Activated T-helper 2 cell treated with anti-CD3 and anti-CD28 coated beads, Interferon-gamma antibody, Interleukin-2, Interleukin-4, amounts not matched to agents 10 μg/mL and 5 μg/mL and 100 μg/mL, durations not matched to agents 14 hours and 24 hours and 36 hours (primary cell): ENCODE results near the gene CATSPER2. TPM values are rescaled to one million over a fixed set of nuclear protein-coding genes. Genes with fewer than 3 reads are reported as not detected.
"Not testable (repeated sequence)": the region's sequence is repeated elsewhere in the genome, so short reads cannot be mapped to it uniquely, and the experiment has no call there.

Source experiments
- DNase-seq: peaks from one replicate; pipeline ENCODE4 v3.0.0; 2021; ENCODE audit warnings: low spot score
- H3K27ac Mint-ChIP-seq: one replicate; pipeline ENCODE4 v1.8.0; 2021; ENCODE audit warnings: mixed read lengths
- H3K27me3 Mint-ChIP-seq: one replicate; pipeline ENCODE4 v1.8.0; 2021; ENCODE audit warnings: low read depth, mixed read lengths
- H3K36me3 Mint-ChIP-seq: one replicate; pipeline ENCODE4 v1.8.0; 2021; ENCODE audit warnings: low read depth, mixed read lengths
- H3K4me1 Mint-ChIP-seq: one replicate; pipeline ENCODE4 v1.8.0; 2021; ENCODE audit warnings: low read depth, mixed read lengths
- H3K4me3 Mint-ChIP-seq: one replicate; pipeline ENCODE4 v1.8.0; 2021; ENCODE audit warnings: low read depth, mild to moderate bottlenecking, moderate library complexity, mixed read lengths
- H3K9me3 Mint-ChIP-seq: one replicate; pipeline ENCODE4 v1.8.0; 2021; ENCODE audit warnings: mixed read lengths
- intact Hi-C: fragments of 100-400 bp; cut with micrococcal nuclease; formaldehyde crosslinking; loops from one replicate; pipeline ENCODE4 v1.15.1; 2023
- total RNA-seq: library from RNA; stranded (reverse); gene quantifications from 2 replicates; pipeline ENCODE4 v1.2.3, GENCODE V29; 2022

CATSPER2 gene
- 8.3 and 9.8 TPM in 2 replicates for total RNA-seq

- Mint-ChIP-seq H3K9me3 (no peaks in the 10 kb centered on the region), H3K27ac (no peak within 1 kb of the TSS), H3K27me3 (no peaks in the 10 kb centered on the region), H3K36me3 (peaks cover 7% of the 10 kb centered on the region), H3K4me1 (no peaks in the 10 kb centered on the region), H3K4me3 (no peak within 1 kb of the TSS)
- no peak for DNase-seq
- intact Hi-C loops: no loop called here
Observed at GRCh38 chr15:43648649-43649429, at the start of gene CATSPER2. Gene CATSPER2, minus strand, starts transcription at chr15:43648844. Its CDS starts 783 bp downstream, at chr15:43648061.

- H3K27ac Mint-ChIP-seq, H3K9me3 Mint-ChIP-seq, intact Hi-C loops, H3K4me1 Mint-ChIP-seq, DNase-seq, H3K36me3 Mint-ChIP-seq, H3K4me3 Mint-ChIP-seq: not testable (repeated sequence)
- H3K27me3 Mint-ChIP-seq: peaks cover 12% of the 10 kb centered on the region
Observed at GRCh38 chr15:43693148-43694022, 44.7 kb upstream of the CATSPER2 start, which contains the start of gene CKMT1A. Gene CKMT1A, plus strand, starts transcription at chr15:43693859. Its CDS starts 192 bp downstream, at chr15:43694051.

GRCh38 chr15:43692679-43693078, 44.0 kb upstream of the CATSPER2 start:
- H3K36me3 Mint-ChIP-seq, intact Hi-C loops, H3K9me3 Mint-ChIP-seq, H3K4me3 Mint-ChIP-seq, DNase-seq, H3K27ac Mint-ChIP-seq, H3K4me1 Mint-ChIP-seq: not testable (repeated sequence)
- H3K27me3 Mint-ChIP-seq: peaks cover 10% of the 10 kb centered on the region

- H3K4me3 Mint-ChIP-seq, intact Hi-C loops, DNase-seq, H3K9me3 Mint-ChIP-seq, H3K36me3 Mint-ChIP-seq, H3K4me1 Mint-ChIP-seq, H3K27me3 Mint-ChIP-seq, H3K27ac Mint-ChIP-seq: not testable (repeated sequence)
Observed at GRCh38 chr15:43689604-43690301, 41.1 kb upstream of the CATSPER2 start.

GRCh38 chr15:43674175-43674574, 25.5 kb upstream of the CATSPER2 start:
- H3K27ac Mint-ChIP-seq, H3K4me1 Mint-ChIP-seq, H3K36me3 Mint-ChIP-seq, H3K9me3 Mint-ChIP-seq, intact Hi-C loops, DNase-seq, H3K27me3 Mint-ChIP-seq, H3K4me3 Mint-ChIP-seq: not testable (repeated sequence)

- H3K4me1 Mint-ChIP-seq, H3K36me3 Mint-ChIP-seq, intact Hi-C loops, DNase-seq, H3K4me3 Mint-ChIP-seq, H3K27ac Mint-ChIP-seq, H3K27me3 Mint-ChIP-seq, H3K9me3 Mint-ChIP-seq: not testable (repeated sequence)
Observed at GRCh38 chr15:43666177-43666576, 17.5 kb upstream of the CATSPER2 start.

- DNase-seq, H3K4me3 Mint-ChIP-seq, intact Hi-C loops, H3K9me3 Mint-ChIP-seq, H3K27me3 Mint-ChIP-seq, H3K27ac Mint-ChIP-seq, H3K4me1 Mint-ChIP-seq, H3K36me3 Mint-ChIP-seq: not testable (repeated sequence)
Observed at GRCh38 chr15:43663333-43663732, 14.7 kb upstream of the CATSPER2 start.

GRCh38 chr15:43662293-43662692, 13.6 kb upstream of the CATSPER2 start:
- H3K4me1 Mint-ChIP-seq, H3K9me3 Mint-ChIP-seq, H3K27me3 Mint-ChIP-seq, H3K4me3 Mint-ChIP-seq, DNase-seq, H3K36me3 Mint-ChIP-seq, intact Hi-C loops, H3K27ac Mint-ChIP-seq: not testable (repeated sequence)

- H3K4me3 Mint-ChIP-seq, H3K9me3 Mint-ChIP-seq, H3K36me3 Mint-ChIP-seq, intact Hi-C loops, H3K4me1 Mint-ChIP-seq, DNase-seq, H3K27ac Mint-ChIP-seq, H3K27me3 Mint-ChIP-seq: not testable (repeated sequence)
Observed at GRCh38 chr15:43659727-43660126, 11.1 kb upstream of the CATSPER2 start.

GRCh38 chr15:43649430-43649926, 834 bp upstream of the CATSPER2 start:
- H3K36me3 Mint-ChIP-seq, H3K4me3 Mint-ChIP-seq, intact Hi-C loops, H3K9me3 Mint-ChIP-seq, DNase-seq, H3K27me3 Mint-ChIP-seq, H3K4me1 Mint-ChIP-seq, H3K27ac Mint-ChIP-seq: not testable (repeated sequence)

- H3K4me1 Mint-ChIP-seq, H3K27ac Mint-ChIP-seq, H3K4me3 Mint-ChIP-seq, DNase-seq, H3K9me3 Mint-ChIP-seq, H3K27me3 Mint-ChIP-seq, H3K36me3 Mint-ChIP-seq, intact Hi-C loops: not testable (repeated sequence)
Observed at GRCh38 chr15:43638464-43639204, 10.0 kb downstream of the CATSPER2 start.

- intact Hi-C loops, H3K4me3 Mint-ChIP-seq, H3K27me3 Mint-ChIP-seq, H3K9me3 Mint-ChIP-seq, DNase-seq, H3K4me1 Mint-ChIP-seq, H3K36me3 Mint-ChIP-seq, H3K27ac Mint-ChIP-seq: not testable (repeated sequence)
Observed at GRCh38 chr15:43626937-43627336, 21.7 kb downstream of the CATSPER2 start.
